Activated naive CD4-positive, alpha-beta T cell treated with anti-CD3 and anti-CD28 coated beads for 36 hours (primary cell): ENCODE results near the gene PLEKHA1. TPM values are rescaled to one million over a fixed set of nuclear protein-coding genes. Genes with fewer than 3 reads are reported as not detected.

Experiments used
- CTCF ChIA-PET: fragments of 350-600 bp; sonication (Branson Sonifier 250); formaldehyde crosslinking; loops from one replicate; lab custom pipeline; 2021; ENCODE audit warnings: antibody characterized with exemption; lab: Charles Lee
- DNase-seq: peaks from one replicate; pipeline ENCODE4 v3.0.0-alpha.2; 2020
- H3K27ac Mint-ChIP-seq: one replicate; pipeline ENCODE4 v1.8.0; 2021; ENCODE audit warnings: mild to moderate bottlenecking, mixed read lengths
- H3K27me3 Mint-ChIP-seq: one replicate; pipeline ENCODE4 v1.8.0; 2021; ENCODE audit warnings: low read depth, mixed read lengths
- H3K36me3 Mint-ChIP-seq: one replicate; pipeline ENCODE4 v1.8.0; 2021; ENCODE audit warnings: low read depth, mixed read lengths
- H3K4me1 Mint-ChIP-seq: one replicate; pipeline ENCODE4 v1.8.0; 2021; ENCODE audit warnings: low read depth, mixed read lengths
- H3K4me3 Mint-ChIP-seq: one replicate; pipeline ENCODE4 v1.8.0; 2021; ENCODE audit warnings: mild to moderate bottlenecking, moderate library complexity, mixed read lengths
- H3K9me3 Mint-ChIP-seq: one replicate; pipeline ENCODE4 v1.8.0; 2021; ENCODE audit warnings: mixed read lengths
- intact Hi-C: fragments of 100-400 bp; cut with micrococcal nuclease; formaldehyde crosslinking; loops from one replicate; pipeline ENCODE4 v1.15.1; 2023
- total RNA-seq, 2 experiments: library from RNA; stranded (reverse); gene quantifications; one replicate each; pipeline ENCODE4 v1.2.3, GENCODE V29; 2021

Gene PLEKHA1
- total RNA-seq, 2 experiments from 2014 or later: 17.6 to 17.9 TPM

GRCh38 chr10:122458693-122459092 lies 84.2 kb downstream of the PLEKHA1 start:
- Mint-ChIP-seq H3K27ac (no peak overlapping the region), H3K4me3 (no peak overlapping the region), H3K36me3 (no peaks in the 10 kb centered on the region), H3K4me1 (peaks cover 4% of the 10 kb centered on the region), H3K9me3 (no peaks in the 10 kb centered on the region), H3K27me3 (peaks cover 51% of the 10 kb centered on the region)
- CTCF ChIA-PET: no interaction called here
- DNase-seq: no peak
- intact Hi-C loops: no loop called here

- no peaks in the 10 kb centered on the region for H3K36me3 Mint-ChIP-seq
- H3K9me3 Mint-ChIP-seq: no peaks in the 10 kb centered on the region
- CTCF ChIA-PET: interaction anchor here (0.6 kb wide), 1 partner anchor 123 kb away, joined by 3 read pairs; no protein-coding TSS in a partner anchor
- H3K27me3 Mint-ChIP-seq: peaks cover 60% of the 10 kb centered on the region
- no peak overlapping the region for H3K4me3 Mint-ChIP-seq
- no peak overlapping the region for H3K27ac Mint-ChIP-seq
- DNase-seq: no peak
- intact Hi-C loops: no loop called here
- peaks cover 4% of the 10 kb centered on the region for H3K4me1 Mint-ChIP-seq
Measured at GRCh38 chr10:122459561-122460273, 85.2 kb downstream of the PLEKHA1 start.

GRCh38 chr10:122460891-122461293 lies 86.4 kb downstream of the PLEKHA1 start:
- Mint-ChIP-seq H3K27ac (no peak overlapping the region), H3K36me3 (no peaks in the 10 kb centered on the region), H3K9me3 (no peaks in the 10 kb centered on the region), H3K4me3 (peak overlapping the region; percentile 28), H3K4me1 (peaks cover 4% of the 10 kb centered on the region), H3K27me3 (peaks cover 65% of the 10 kb centered on the region)
- CTCF ChIA-PET: no interaction called here
- intact Hi-C loops: no loop called here
- DNase-seq: no peak

GRCh38 chr10:122461367-122461728 lies 86.8 kb downstream of the PLEKHA1 start, which contains the start of gene HTRA1:
Gene HTRA1, plus strand, starts transcription at chr10:122461553. Its CDS starts 100 bp downstream, at chr10:122461653.
- H3K4me1 Mint-ChIP-seq: peaks cover 4% of the 10 kb centered on the region
- intact Hi-C loops: no loop called here
- H3K27ac Mint-ChIP-seq: no peak within 1 kb of the TSS
- no peak for DNase-seq
- H3K9me3 Mint-ChIP-seq: no peaks in the 10 kb centered on the region
- CTCF ChIA-PET: no interaction called here
- peak within 1 kb of the TSS; percentile 67 for H3K4me3 Mint-ChIP-seq
- no peaks in the 10 kb centered on the region for H3K36me3 Mint-ChIP-seq
- H3K27me3 Mint-ChIP-seq: peaks cover 65% of the 10 kb centered on the region

GRCh38 chr10:122461729-122462532 lies 87.4 kb downstream of the PLEKHA1 start:
- CTCF ChIA-PET: no interaction called here
- intact Hi-C loops: no loop called here
- Mint-ChIP-seq H3K9me3 (no peaks in the 10 kb centered on the region), H3K4me1 (peaks cover 4% of the 10 kb centered on the region), H3K27ac (no peak overlapping the region), H3K36me3 (no peaks in the 10 kb centered on the region), H3K4me3 (peak overlapping the region; percentile 67), H3K27me3 (peaks cover 65% of the 10 kb centered on the region)
- no peak for DNase-seq

GRCh38 chr10:122462533-122463465 lies 88.3 kb downstream of the PLEKHA1 start:
- intact Hi-C loops: no loop called here
- H3K4me3 Mint-ChIP-seq: peak overlapping the region; percentile 67
- H3K4me1 Mint-ChIP-seq: peaks cover 4% of the 10 kb centered on the region
- H3K9me3 Mint-ChIP-seq: no peaks in the 10 kb centered on the region
- CTCF ChIA-PET: interaction anchor here (1.3 kb wide), 1 partner anchor 102 kb away, joined by 3 read pairs; no protein-coding TSS in a partner anchor
- DNase-seq: peak; percentile 10
- H3K27me3 Mint-ChIP-seq: peaks cover 61% of the 10 kb centered on the region
- H3K36me3 Mint-ChIP-seq: no peaks in the 10 kb centered on the region
- no peak overlapping the region for H3K27ac Mint-ChIP-seq

GRCh38 chr10:122463466-122464249 lies 89.2 kb downstream of the PLEKHA1 start:
- intact Hi-C loops: no loop called here
- peaks cover 57% of the 10 kb centered on the region for H3K27me3 Mint-ChIP-seq

GRCh38 chr10:122464250-122464510 lies 89.7 kb downstream of the PLEKHA1 start:
- intact Hi-C loops: no loop called here
- H3K4me3 Mint-ChIP-seq: no peak overlapping the region
- DNase-seq: no peak
- H3K9me3 Mint-ChIP-seq: no peaks in the 10 kb centered on the region
- H3K4me1 Mint-ChIP-seq: peaks cover 4% of the 10 kb centered on the region
- no peaks in the 10 kb centered on the region for H3K36me3 Mint-ChIP-seq
- peaks cover 51% of the 10 kb centered on the region for H3K27me3 Mint-ChIP-seq
- CTCF ChIA-PET: interaction anchor here (0.6 to 1.3 kb wide), 3 partner anchors 22 to 105 kb away, joined by 3 to 5 read pairs (median 3); no protein-coding TSS in a partner anchor
- no peak overlapping the region for H3K27ac Mint-ChIP-seq

More at GRCh38 chr10:122463466-122464249, 89.2 kb downstream of the PLEKHA1 start:
- Mint-ChIP-seq H3K27ac (no peak overlapping the region), H3K36me3 (no peaks in the 10 kb centered on the region), H3K4me3 (no peak overlapping the region), H3K4me1 (peaks cover 4% of the 10 kb centered on the region), H3K9me3 (no peaks in the 10 kb centered on the region)
- CTCF ChIA-PET: interaction anchor here (0.6 to 1.3 kb wide), 3 partner anchors 22 to 104 kb away, joined by 3 to 5 read pairs (median 3); no protein-coding TSS in a partner anchor
- DNase-seq: no peak

- no peak overlapping the region for H3K4me3 Mint-ChIP-seq
- DNase-seq: no peak
- H3K36me3 Mint-ChIP-seq: no peaks in the 10 kb centered on the region
- CTCF ChIA-PET: interaction anchor here (0.6 kb wide), 3 partner anchors 23 to 105 kb away, joined by 3 to 5 read pairs (median 3); no protein-coding TSS in a partner anchor
- intact Hi-C loops: no loop called here
- H3K4me1 Mint-ChIP-seq: peaks cover 4% of the 10 kb centered on the region
- no peaks in the 10 kb centered on the region for H3K9me3 Mint-ChIP-seq
- peaks cover 47% of the 10 kb centered on the region for H3K27me3 Mint-ChIP-seq
- H3K27ac Mint-ChIP-seq: no peak overlapping the region
Measured at GRCh38 chr10:122464586-122464985, 90.1 kb downstream of the PLEKHA1 start.

- Mint-ChIP-seq H3K27me3 (peaks cover 39% of the 10 kb centered on the region), H3K27ac (no peak overlapping the region), H3K36me3 (no peaks in the 10 kb centered on the region), H3K9me3 (no peaks in the 10 kb centered on the region), H3K4me1 (peaks cover 3% of the 10 kb centered on the region), H3K4me3 (no peak overlapping the region)
- no peak for DNase-seq
- intact Hi-C loops: no loop called here
- CTCF ChIA-PET: interaction anchor here (1.0 kb wide), 1 partner anchor 123 kb away, joined by 3 read pairs; no protein-coding TSS in a partner anchor
Measured at GRCh38 chr10:122465401-122466040, 91.0 kb downstream of the PLEKHA1 start.

- H3K27ac Mint-ChIP-seq: no peak overlapping the region
- H3K36me3 Mint-ChIP-seq: no peaks in the 10 kb centered on the region
- H3K9me3 Mint-ChIP-seq: no peaks in the 10 kb centered on the region
- H3K27me3 Mint-ChIP-seq: peaks cover 38% of the 10 kb centered on the region
- H3K4me1 Mint-ChIP-seq: no peaks in the 10 kb centered on the region
- CTCF ChIA-PET: interaction anchor here (1.2 to 1.6 kb wide), 2 partner anchors 101 to 169 kb away, joined by 3 to 6 read pairs; no protein-coding TSS in a partner anchor
- no peak overlapping the region for H3K4me3 Mint-ChIP-seq
- intact Hi-C loops: no loop called here
- no peak for DNase-seq
Measured at GRCh38 chr10:122466951-122467381, 92.5 kb downstream of the PLEKHA1 start.
